Left ventricle myocardium superior (tissue), 1 donor: ENCODE measurements around the gene ARID1B. TPM values are rescaled to one million over a fixed set of nuclear protein-coding genes. Genes with fewer than 3 reads are reported as not detected.
"Not testable (repeated sequence)": the region's sequence is repeated elsewhere in the genome, so short reads cannot be mapped to it uniquely, and the experiment has no call there.

Source experiments
- ATAC-seq: fragments of 200-7000 bp; cut with Tn5 transposase; one replicate; pipeline ENCODE4 v1.9.1; 2020; ENCODE audit warnings: mild to moderate bottlenecking, moderate library complexity
- DNase-seq: peaks from one replicate; pipeline ENCODE4 v3.0.0-alpha.2; 2020
- intact Hi-C: fragments of 100-400 bp; cut with micrococcal nuclease; formaldehyde crosslinking; loops from one replicate; pipeline ENCODE4 v1.11.0; 2022
- total RNA-seq: library from RNA; stranded (reverse); fragmentation: NEBNext Ultra II Directional; extraction: Animal tissue kit (Norgen Biotek cat#: 25700); gene quantifications from one replicate; pipeline ENCODE4 v1.2.1, GENCODE V29; 2021
- donor health status: DM: no; HTN: yes; CAD: no; lungs with severe emphysema.

Gene ARID1B
- total RNA-seq, 1 donor from 2014 or later: 46.6 TPM

DNA sequence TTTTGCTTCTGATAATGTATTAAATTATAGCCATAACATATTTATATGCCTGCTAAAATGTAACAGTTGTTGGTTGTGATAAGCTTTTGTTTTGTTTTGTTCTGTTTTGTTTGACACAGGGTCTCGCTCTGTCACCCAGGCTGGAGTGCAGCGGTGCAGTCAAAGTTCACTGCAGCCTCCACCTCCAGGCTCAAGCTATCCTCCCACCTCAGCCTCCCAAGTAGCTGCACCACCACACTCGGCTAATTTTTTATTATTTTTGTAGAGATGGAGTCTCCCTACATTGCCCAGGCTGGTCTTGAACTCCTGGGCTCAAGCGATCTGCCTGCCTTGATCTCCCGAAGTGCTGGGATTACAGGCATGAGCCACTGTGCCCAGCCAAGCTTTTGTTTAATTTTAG lies 157.8 kb downstream of the ARID1B start:
- ATAC-seq: no peak
- intact Hi-C loops: no loop called here
- no peak for DNase-seq

DNA sequence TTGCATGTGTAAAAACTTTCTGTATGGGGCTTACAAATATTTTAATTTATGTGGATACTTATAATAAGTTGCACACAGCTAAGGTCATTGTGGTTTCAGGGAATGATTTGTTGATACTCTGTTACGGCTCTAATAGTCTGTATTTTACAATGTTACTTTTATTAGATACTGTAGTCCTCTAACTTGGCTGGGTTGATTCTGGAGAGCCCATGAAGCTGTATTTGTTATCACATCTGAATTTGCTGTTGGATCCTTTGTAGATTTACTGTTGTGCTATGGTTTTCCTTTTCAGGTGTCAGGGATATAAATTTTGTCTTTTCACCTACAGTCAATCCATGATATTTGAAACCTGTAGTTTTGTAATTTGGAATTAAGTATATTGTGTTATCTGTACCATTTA lies 161.0 kb downstream of the ARID1B start:
- DNase-seq (no peak), ATAC-seq (no peak)
- intact Hi-C loops: no loop called here

DNA sequence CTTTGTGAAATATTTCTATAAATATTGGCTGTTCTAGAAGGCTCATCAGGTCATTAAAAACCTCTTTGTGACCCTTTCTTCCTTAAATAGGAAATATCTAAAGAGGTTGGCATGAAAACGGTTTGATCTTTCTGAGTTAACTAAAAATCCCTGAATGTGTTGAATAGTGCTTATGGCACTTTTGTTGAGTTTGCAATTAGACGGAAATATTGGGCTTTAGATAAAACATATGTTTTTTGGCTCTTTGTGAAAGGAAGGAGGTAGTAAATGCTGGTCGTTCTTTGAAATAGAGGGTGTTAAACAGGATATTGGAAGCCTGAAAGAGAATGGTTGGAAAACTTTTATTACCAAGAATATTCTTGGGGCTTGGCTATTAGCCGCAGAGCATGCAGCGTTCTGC lies 163.0 kb downstream of the ARID1B start:
- intact Hi-C loops: no loop called here
- DNase-seq: no peak
- ATAC-seq: no peak

DNA sequence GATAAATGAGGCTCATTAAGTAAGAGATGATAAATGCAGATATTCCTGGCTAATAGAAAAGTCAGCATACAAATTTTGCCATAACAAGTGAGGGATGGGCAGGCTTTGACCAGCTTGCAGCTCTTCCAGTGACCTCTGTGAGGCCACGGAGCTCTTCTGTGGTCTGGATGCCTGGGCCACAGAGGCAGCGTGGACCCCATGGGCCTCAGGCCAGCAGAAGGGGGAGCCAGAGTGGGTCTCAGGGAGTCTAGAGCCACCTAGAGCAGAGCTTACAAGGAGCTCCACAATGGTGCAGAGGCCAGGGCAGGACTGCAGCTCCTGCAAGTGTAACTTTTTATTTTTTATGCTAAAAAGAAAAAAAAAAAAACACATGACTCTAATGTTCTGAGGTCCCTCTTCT lies 165.1 kb downstream of the ARID1B start:
- ATAC-seq (no peak), DNase-seq (no peak)
- intact Hi-C loops: no loop called here

DNA sequence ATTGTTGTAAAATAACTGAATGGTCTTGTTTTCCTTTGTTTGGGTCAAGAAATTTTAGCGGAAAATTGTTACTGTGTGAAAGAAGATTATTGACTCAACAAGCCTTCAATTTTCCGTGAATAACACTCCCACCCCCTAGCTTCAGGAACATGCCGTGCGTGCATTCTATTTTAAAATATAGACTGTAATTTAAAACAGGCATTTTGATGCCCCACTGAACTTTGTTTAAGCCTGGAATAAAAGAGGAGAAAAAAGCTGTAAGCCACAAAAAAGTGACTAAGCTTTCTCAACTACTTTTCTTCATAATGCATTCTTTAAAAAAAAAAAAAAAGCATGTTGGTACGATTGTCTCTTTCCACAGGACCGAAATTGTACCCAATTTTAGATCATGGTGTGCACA lies 166.0 kb downstream of the ARID1B start:
- no peak for DNase-seq
- intact Hi-C loops: no loop called here
- ATAC-seq: no peak

DNA sequence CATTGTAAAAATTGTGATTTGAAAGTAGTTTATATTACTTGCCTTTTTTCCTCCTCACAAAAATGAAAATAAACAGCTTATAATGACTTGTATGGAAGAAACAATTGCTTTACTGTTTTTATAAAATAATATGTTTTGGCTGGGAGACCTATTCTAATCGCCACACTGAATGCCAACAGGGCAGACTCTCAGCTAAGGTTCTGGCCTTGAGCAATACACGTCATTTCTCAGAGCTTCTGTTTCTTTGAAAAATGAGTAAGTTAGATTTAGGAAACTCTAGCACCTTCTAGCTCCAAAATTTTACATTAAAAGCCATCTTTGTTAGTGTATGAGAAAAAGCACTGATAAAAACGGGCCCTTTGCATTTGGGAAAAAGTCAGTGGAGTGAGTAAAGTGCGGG lies 166.6 kb downstream of the ARID1B start:
- ATAC-seq: no peak
- intact Hi-C loops: no loop called here
- no peak for DNase-seq

DNA sequence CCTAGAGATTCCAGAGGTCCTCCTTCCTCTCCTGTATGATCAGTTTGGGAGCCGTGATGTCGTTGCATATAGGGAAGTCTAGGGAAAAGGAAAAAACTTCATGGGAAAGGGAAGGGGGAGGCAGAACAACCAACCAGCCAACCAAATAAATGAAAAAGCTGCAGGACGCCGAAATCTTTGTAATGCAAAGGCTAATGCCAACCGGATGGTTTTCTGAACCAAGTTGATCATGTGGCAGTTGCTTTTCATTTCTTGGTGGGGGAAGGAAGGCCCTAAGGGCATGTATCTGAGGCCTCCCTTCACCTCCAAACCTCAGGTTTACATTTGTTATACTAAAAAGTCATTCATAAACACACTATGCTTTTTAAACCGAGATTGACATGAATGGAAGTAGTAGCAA lies 167.2 kb downstream of the ARID1B start:
- DNase-seq: no peak
- no peak for ATAC-seq
- intact Hi-C loops: no loop called here

DNA sequence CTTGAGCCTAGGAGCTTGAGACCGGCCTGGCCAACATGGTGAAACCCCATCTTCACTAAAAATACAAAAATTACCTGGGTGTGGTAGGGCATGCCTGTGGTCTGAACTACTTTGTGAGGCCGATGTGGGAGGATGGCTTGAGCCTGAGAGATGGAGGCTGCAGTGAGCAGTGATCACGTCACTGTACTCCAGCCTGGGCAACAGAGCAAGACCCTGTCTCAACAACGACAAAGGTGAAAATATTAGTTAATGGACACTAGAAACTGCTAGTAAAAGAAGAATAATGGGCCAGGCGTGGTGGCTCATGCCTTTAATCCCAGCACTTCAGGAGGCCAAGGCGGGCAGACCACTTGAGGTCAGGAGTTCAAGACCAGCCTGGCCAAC lies 168.6 kb downstream of the ARID1B start:
- intact Hi-C loops, ATAC-seq, DNase-seq: not testable (repeated sequence)

DNA sequence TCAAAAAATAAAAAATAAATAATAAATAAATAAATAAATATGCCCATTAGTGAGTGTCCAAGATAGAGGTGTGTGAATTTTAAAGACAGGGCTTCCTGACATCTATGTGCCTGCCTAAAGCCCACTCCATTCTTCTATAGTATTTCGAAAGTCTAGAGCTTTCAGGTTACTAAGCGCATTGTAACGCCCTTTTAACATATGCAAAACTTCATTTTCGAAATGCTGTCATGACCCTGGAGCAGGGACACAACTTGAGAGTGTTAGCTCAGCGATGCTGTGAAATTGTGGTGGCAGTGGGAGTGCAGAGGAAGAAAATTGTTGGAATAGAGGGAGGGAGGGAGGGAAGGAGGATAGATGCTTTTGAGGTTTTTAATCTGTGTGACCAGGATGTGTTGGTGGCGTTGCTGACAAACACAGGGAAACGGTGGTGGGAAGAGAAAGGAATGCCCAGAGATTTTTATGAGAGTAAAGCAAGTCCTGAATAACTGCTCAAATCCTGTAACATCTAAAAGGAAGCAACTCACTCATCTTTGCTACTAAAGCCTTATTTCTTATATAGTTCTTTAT lies 169.3 kb downstream of the ARID1B start:
- intact Hi-C loops: no loop called here
- ATAC-seq: no peak
- no peak for DNase-seq

DNA sequence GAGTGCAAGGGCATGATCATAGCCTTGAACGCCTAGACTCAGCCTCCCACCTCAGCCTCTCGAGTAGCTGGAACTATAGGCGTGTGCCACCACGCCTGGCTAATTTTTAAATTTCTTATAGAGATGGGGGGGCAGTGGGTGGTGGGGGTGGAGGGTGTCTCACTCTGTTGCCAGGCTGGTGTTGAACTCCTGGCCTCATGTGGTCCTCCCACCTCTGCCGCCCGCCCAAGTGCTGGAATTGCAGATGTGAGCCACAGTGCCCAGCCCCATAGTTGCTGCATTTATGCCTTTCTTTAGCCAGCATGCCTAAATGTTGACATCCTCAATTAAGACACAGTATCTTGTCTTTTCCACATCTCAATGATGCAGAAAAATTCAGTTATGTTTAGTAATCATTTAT lies 171.1 kb downstream of the ARID1B start:
- ATAC-seq (no peak), DNase-seq (no peak)
- intact Hi-C loops: no loop called here

DNA sequence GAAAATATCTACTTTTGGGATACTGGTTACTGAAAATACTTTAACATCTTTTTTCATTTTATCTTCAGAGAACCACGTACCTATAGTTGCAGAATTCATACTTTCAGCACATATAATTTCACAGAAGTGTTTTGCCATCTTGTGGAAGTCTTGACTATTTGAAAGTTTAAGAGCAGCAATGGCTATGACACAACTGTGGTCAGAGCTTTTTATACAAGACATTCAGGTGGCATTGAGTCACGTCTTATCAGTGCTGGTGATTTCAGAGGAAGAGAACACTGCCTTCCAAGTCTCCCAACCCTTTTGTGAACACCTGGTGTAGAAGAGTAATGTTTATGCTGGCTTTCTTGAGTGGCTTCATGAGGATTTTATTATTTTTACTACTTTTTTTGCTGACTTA lies 171.6 kb downstream of the ARID1B start:
- intact Hi-C loops: no loop called here
- DNase-seq (no peak), ATAC-seq (no peak)

DNA sequence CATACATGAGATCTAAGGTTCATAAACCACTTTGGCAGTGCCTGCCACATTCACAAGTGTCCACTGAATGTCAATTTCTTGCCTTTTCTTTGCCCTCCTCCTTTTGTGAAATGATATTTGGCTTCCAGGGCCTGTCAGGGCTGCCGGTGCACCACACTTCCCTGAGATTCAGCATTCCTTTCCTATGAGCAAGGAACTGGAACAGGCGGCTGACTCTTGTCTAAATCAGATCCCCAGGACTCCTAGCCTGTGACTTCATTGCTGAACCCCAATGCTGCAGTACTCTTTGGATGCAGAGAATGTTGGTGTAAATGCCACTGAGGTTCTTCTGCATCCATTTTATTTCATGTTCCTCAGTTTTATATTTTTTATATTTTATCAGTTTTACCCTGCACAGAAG lies 172.2 kb downstream of the ARID1B start:
- peak; percentile 64 for ATAC-seq

DNA sequence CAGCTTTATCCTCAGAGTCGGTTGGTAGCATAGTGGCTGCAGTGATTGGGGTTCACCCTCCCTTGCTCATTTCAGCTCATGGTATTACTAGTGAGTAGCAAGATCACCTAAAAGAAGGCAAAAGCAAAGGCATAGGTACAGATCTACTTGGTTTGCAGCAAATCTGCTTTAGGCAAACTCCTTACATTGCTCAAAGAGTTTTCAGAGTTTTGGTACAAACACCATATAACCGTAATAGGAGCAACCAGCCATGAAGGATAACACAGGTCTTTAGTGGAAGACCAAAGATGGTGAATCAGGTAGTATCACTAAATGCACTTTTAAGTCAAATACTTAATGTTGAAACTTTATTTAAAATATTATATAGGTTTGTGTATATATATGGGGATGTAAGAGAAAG lies 172.9 kb downstream of the ARID1B start:
- no peak for ATAC-seq
- DNase-seq: no peak
- intact Hi-C loops: no loop called here

More for the DNA sequence above, 172.2 kb downstream of the ARID1B start:
- no peak for DNase-seq
- intact Hi-C loops: no loop called here

DNA sequence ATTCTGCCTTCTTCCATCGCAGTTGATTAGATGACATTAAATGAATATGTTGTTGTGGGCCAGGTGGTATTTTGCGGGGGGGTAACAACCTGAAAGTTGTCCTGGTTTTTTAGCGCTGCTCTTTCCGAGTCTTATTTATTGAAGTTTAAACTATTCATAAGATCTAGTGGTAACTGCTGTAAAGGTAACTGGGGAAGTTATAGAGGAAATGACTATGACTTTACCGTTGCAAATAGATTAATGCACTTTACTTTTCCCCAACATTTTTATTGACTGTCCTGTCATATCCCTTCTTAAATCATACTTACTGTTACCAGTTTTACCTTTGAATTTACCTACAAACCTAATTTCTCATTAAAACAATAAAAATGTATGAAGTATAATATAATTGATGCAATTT lies 173.4 kb downstream of the ARID1B start:
- no peak for ATAC-seq

DNA sequence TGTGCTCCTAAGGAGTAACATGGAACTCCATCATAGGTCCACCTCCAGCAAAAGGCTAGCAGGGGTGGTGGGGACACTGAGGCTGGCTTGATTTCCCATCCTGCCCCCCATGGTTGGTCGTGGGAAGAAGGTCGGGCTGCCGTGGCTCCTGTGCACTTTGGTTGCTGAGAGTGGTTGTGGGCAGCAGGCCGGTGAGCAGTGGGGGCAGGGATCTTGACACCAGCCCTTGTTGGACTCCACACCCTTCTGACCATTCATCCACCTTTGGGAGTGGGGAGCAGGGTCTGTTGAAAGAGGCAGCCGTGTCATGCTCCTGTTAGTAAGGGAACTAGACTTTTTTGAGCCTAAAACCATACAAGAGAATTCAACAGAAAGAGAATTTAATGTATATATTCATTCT lies 175.2 kb downstream of the ARID1B start:
- DNase-seq (no peak), ATAC-seq (no peak)
- intact Hi-C loops: no loop called here

More for the DNA sequence above, 173.4 kb downstream of the ARID1B start:
- DNase-seq: no peak
- intact Hi-C loops: no loop called here

DNA sequence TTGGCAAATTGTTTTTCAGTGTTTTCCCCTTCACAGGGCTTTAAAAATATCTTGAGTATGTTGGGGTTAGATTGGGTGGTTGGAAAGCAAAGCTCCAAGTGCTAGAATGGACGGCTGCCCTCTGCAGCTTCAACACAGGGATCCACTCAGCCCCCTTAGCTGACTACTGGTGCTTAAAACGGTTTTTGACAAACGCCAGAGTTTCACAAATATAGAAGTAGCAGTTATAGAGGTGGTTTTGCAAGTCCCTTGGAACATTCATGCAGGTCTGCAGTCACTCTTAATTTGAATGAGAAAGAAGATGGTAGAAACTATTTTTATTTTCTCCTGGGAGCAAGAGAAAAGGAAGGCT lies 175.9 kb downstream of the ARID1B start:
- DNase-seq (no peak), ATAC-seq (peak; percentile 5)
- intact Hi-C loops: no loop called here

DNA sequence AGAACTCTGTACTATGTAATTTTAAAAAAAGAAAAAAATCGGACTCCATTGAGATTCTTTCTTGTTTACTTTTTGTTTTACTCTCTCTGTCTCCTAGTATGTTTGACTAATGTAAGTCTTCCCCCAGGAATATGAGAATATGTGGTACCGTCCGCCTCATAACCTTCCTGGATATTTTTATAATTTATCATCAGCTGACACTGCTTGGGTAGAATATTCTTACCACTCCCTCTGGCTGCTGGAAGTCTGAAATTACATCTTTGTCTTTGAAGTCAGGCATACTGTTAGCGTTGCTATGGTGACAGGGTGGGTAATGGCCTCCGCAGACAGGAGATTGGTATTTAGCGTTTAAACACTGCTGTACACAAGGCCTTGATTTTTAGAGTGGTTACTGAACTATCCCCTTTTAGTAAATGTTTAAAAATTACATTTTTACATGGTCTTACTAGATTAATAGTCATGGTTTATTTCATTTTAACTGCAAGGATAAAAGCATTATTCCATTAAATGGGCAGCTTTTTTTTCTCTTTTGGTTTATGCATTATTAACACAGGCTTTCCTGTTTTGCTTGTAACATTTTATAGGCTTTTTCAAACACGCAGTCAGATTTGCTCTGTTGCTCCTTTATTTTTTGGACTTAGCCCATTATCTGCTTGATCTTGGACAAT lies 176.4 kb downstream of the ARID1B start:
- peak; percentile 74 for ATAC-seq
- no peak for DNase-seq
- intact Hi-C loops: no loop called here

DNA sequence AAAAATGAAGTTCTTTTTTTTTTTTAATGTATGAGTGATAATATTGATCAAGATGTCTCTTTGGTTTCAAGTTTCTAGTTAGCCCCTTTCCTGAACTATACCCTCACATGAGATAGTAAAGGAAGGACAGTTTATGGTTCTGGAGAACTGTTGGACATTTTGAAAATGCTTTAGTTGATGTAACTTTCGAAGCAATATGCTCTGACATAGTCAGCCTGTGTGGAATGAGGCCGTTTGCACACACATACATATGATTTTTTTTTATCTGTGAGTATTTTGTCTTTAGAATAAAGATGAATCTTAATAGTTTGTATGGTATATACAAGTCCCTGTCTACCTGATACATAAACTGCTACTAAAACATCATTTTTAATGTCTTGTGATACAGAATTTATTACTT lies 177.0 kb downstream of the ARID1B start:
- ATAC-seq (no peak), DNase-seq (no peak)
- intact Hi-C loops: no loop called here

DNA sequence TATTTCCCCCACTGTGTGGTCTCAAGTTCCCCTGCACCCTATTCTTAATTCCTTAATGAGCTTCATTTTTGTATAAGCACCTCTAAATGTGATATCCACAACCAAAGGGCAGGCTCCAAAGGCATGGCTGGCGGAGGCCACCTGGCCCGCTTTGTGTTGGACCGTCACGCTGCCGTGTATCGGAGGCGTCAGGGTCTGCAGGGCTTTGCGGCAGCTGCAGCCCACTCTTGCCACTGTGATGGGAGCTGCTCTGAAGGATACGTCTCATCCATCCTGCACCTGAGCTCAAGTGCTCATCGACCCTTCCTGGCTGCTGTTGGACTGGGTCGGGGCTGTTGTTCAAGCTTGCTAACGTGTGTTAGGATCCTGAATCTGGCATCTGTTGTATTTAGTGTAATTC lies 177.6 kb downstream of the ARID1B start:
- intact Hi-C loops: no loop called here
- DNase-seq: no peak
- no peak for ATAC-seq

DNA sequence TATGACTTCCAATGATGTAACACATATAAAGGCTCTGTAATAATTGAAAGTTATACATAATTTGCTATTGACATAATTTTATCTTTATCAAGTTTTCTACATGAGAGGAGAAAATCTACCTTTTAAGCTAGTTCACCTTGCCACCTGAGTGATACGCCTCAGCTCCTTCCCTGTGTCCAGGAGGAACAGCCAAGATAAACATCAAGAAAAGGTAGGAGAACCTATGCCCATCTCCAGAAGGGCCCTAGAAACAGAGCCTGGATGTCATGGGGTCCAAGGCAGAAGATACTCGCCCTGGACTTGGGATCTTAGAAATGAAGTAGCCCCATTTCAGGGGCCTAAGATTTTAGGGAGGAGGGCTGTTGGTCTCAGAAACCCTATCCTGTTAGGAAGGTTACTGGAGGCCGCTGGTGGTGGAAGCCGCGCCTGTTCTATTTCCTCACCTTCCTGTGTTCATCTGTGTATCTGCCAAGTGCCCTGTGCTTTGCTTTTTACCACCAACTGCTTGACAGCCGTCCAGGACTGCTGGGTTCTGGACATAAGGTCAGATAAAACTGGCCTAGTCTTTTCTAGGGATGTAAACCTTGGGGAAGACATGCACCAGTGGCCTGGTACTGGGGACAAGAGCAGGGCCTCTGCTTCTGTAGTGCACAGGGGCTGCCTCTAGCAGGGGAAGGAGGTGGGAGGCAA lies 178.5 kb downstream of the ARID1B start:
- ATAC-seq (peak; percentile 89), DNase-seq (peak; percentile 79)
- intact Hi-C loops: no loop called here

DNA sequence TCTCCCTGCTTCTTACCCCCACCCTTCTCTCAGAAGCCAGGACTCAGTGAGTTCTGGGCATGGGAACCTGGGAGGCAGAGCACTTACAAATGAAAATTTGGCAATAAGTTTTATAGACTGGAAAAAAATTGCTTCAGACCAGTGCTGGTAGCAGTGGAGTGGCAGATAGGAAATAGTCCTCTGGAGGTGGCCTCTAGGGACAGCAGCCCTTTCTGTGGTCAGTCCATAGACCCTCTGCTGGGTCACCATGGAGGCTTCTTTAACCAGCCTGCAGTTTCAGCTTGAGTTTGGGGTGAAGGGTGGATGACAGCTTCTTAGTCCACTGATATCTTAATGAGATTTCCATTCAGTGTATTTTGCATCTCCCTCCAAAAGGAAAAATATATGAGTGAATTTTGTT lies 179.1 kb downstream of the ARID1B start:
- peak; percentile 8 for ATAC-seq
- intact Hi-C loops: no loop called here
- DNase-seq: no peak
